Naive thymus-derived CD4-positive, alpha-beta T cell (primary cell): ENCODE measurements around the gene CDR2. TPM values are rescaled to one million over a fixed set of nuclear protein-coding genes. Genes with fewer than 3 reads are reported as not detected.
A peak's percentile ranks its signal among the peaks of the same experiment; 100 is the strongest.
"Not testable (repeated sequence)": the region's sequence is repeated elsewhere in the genome, so short reads cannot be mapped to it uniquely, and the experiment has no call there.

Experiments
- ATAC-seq: fragments of 150-1000 bp; cut with Tn5 transposase; 2 replicates; pipeline ENCODE4 v1.10.0; 2021; ENCODE audit warnings: mild to moderate bottlenecking, moderate library complexity
- CTCF ChIA-PET: fragments of 350-600 bp; sonication (Branson Sonifier 250); formaldehyde crosslinking; loops from one replicate; lab custom pipeline; 2021; ENCODE audit warnings: antibody characterized with exemption; lab: Charles Lee
- POLR2A ChIA-PET: fragments of 350-600 bp; sonication (Branson Sonifier 250); formaldehyde crosslinking; loops from one replicate; lab custom pipeline; 2021; ENCODE audit warnings: antibody characterized with exemption, inconsistent platforms; lab: Charles Lee
- DNase-seq, 9 donors: peaks; one replicate each; pipeline versions ENCODE4 v3.0.0 to v3.0.0-alpha.2; 2020 to 2022; ENCODE audit warnings: mixed read lengths in 1 of 9
- H3K27ac ChIP-seq: one replicate; pipeline ENCODE4 v1.7.0; 2013; ENCODE audit warnings: mild to moderate bottlenecking, low read depth, low read length, moderate library complexity
- H3K27me3 ChIP-seq, 2 donors: one replicate each; pipeline ENCODE4 v1.7.0; 2013; ENCODE audit warnings: low read length in 2 of 2, mild to moderate bottlenecking in 2 of 2, moderate library complexity in 2 of 2; ENCODE audit not compliant: control insufficient read depth in 2 of 2, insufficient read depth in 2 of 2
- H3K36me3 ChIP-seq, 3 experiments: 1 replicate in 2 of 3; 2 replicates in 1 of 3; pipeline ENCODE4 v1.7.0; 2013; ENCODE audit warnings: low read length in 3 of 3, mild to moderate bottlenecking in 3 of 3, moderate library complexity in 1 of 3; ENCODE audit not compliant: insufficient read depth in 3 of 3, control insufficient read depth in 2 of 3
- H3K4me1 ChIP-seq, 2 donors: one replicate each; pipeline ENCODE4 v1.7.0; 2013; ENCODE audit warnings: low read length in 2 of 2, mild to moderate bottlenecking in 2 of 2, moderate library complexity in 1 of 2; ENCODE audit not compliant: control insufficient read depth in 2 of 2, insufficient read depth in 2 of 2
- H3K4me3 ChIP-seq: 2 replicates; pipeline ENCODE4 v1.7.0; 2013; ENCODE audit warnings: mild to moderate bottlenecking, low read length
- H3K9me3 ChIP-seq, 3 experiments: 1 replicate in 2 of 3; 2 replicates in 1 of 3; pipeline ENCODE4 v1.7.0; 2013; ENCODE audit warnings: low read length in 3 of 3; ENCODE audit not compliant: control insufficient read depth in 2 of 3
- H3K27ac Mint-ChIP-seq, 9 donors: one replicate each; pipeline ENCODE4 v1.8.0; 2020 to 2022; ENCODE audit warnings: mixed read lengths in 9 of 9, mild to moderate bottlenecking in 8 of 9, moderate library complexity in 5 of 9, inconsistent platforms in 2 of 9
- H3K27me3 Mint-ChIP-seq, 5 donors: one replicate each; pipeline ENCODE4 v1.8.0; 2021 to 2022; ENCODE audit warnings: mixed read lengths in 5 of 5, mild to moderate bottlenecking in 1 of 5
- H3K36me3 Mint-ChIP-seq, 5 donors: one replicate each; pipeline ENCODE4 v1.8.0; 2020 to 2022; ENCODE audit warnings: mixed read lengths in 5 of 5, mild to moderate bottlenecking in 3 of 5, inconsistent platforms in 1 of 5
- H3K4me1 Mint-ChIP-seq, 7 donors: one replicate each; pipeline ENCODE4 v1.8.0; 2020 to 2022; ENCODE audit warnings: mixed read lengths in 7 of 7, mild to moderate bottlenecking in 3 of 7, inconsistent platforms in 1 of 7
- H3K4me3 Mint-ChIP-seq, 10 donors: one replicate each; pipeline ENCODE4 v1.8.0; 2020 to 2022; ENCODE audit warnings: mild to moderate bottlenecking in 10 of 10, mixed read lengths in 10 of 10, moderate library complexity in 6 of 10, inconsistent platforms in 2 of 10
- H3K9me3 Mint-ChIP-seq, 11 donors: one replicate each; pipeline ENCODE4 v1.8.0; 2020 to 2022; ENCODE audit warnings: mixed read lengths in 11 of 11, mild to moderate bottlenecking in 4 of 11, inconsistent platforms in 1 of 11, moderate library complexity in 1 of 11
- intact Hi-C, 2 donors: fragments of 100-400 bp; cut with micrococcal nuclease; formaldehyde crosslinking; loops; one replicate each; pipeline ENCODE4 v1.15.1; 2023
- polyA plus RNA-seq, 2 donors: library from polyadenylated mRNA; unstranded; fragments of 300-500 nt; fragmentation: Illumina TruSeq; gene quantifications; one replicate each; pipeline ENCODE4 v1.2.3, GENCODE V29; 2021
- total RNA-seq, 6 experiments: library from RNA in 5 of 6; stranded (reverse) in 5 of 6; gene quantifications; 1 replicate in 5 of 6; 2 replicates in 1 of 6; pipeline ENCODE4 v1.2.3 and lab custom pipeline; 2021 to 2026

The CDR2 gene
- total and polyA plus RNA-seq, 7 experiments from 2014 or later = 28.7 to 115 (median 66.0) TPM

GRCh38 chr16:22302776-22303363, 71.5 kb downstream of the CDR2 start:
- peaks cover 13 to 14% of the 10 kb centered on the region in 2 donors for H3K4me1 ChIP-seq
- no peaks in the 10 kb centered on the region for H3K27me3 ChIP-seq
- Mint-ChIP-seq H3K4me1 (peaks cover 32 to 61% (median 47%) of the 10 kb centered on the region in 7 donors), H3K9me3 (peaks cover 0 to 7% (median 0%) of the 10 kb centered on the region in 11 donors), H3K36me3 (peaks cover under 1 to 36% (median 16%) of the 10 kb centered on the region in 5 donors), H3K27me3 (peaks cover 0 to 5% (median 0%) of the 10 kb centered on the region in 5 donors), H3K4me3 (peak overlapping the region in 1 of 10 donors; percentile 7), H3K27ac (peak overlapping the region in 5 of 9 donors; percentile 28 to 74 (median 69))
- ATAC-seq = no peak
- intact Hi-C loops = no loop called here
- no peak for DNase-seq
- ChIA-PET CTCF (no interaction called here), POLR2A (interaction anchor here (0.6 kb wide), 1 partner anchor 108 kb away, joined by 3 read pairs; no protein-coding TSS in a partner anchor)
- no peaks in the 10 kb centered on the region for H3K9me3 ChIP-seq
- peaks cover 0 to 58% (median 12%) of the 10 kb centered on the region in 3 experiments for H3K36me3 ChIP-seq
- no peak overlapping the region for H3K4me3 ChIP-seq
- H3K27ac ChIP-seq = no peak overlapping the region

GRCh38 chr16:22301423-22301822, 73.0 kb downstream of the CDR2 start:
- Mint-ChIP-seq H3K4me1 (peaks cover 33 to 65% (median 54%) of the 10 kb centered on the region in 7 donors), H3K27ac (peak overlapping the region in 6 of 9 donors; percentile 29 to 100 (median 90)), H3K36me3 (peaks cover 0 to 36% (median 15%) of the 10 kb centered on the region in 5 donors), H3K9me3 (peaks cover 0 to 13% (median 0%) of the 10 kb centered on the region in 11 donors)
- H3K4me3 ChIP-seq, intact Hi-C loops, ATAC-seq, DNase-seq, H3K27me3 ChIP-seq, H3K9me3 ChIP-seq, H3K27me3 Mint-ChIP-seq, H3K4me3 Mint-ChIP-seq, H3K27ac ChIP-seq: not testable (repeated sequence)
- Histone ChIP-seq H3K36me3 (peaks cover 0 to 44% (median 4%) of the 10 kb centered on the region in 3 experiments), H3K4me1 (peaks cover 14% of the 10 kb centered on the region in 2 donors)
- ChIA-PET CTCF (interaction anchor here (1.5 kb wide), 1 partner anchor 109 kb away, joined by 6 read pairs; no protein-coding TSS in a partner anchor), POLR2A (interaction anchor here (7.9 kb wide), 1 partner anchor 109 kb away, joined by 167 read pairs; no protein-coding TSS in a partner anchor)

DNA sequence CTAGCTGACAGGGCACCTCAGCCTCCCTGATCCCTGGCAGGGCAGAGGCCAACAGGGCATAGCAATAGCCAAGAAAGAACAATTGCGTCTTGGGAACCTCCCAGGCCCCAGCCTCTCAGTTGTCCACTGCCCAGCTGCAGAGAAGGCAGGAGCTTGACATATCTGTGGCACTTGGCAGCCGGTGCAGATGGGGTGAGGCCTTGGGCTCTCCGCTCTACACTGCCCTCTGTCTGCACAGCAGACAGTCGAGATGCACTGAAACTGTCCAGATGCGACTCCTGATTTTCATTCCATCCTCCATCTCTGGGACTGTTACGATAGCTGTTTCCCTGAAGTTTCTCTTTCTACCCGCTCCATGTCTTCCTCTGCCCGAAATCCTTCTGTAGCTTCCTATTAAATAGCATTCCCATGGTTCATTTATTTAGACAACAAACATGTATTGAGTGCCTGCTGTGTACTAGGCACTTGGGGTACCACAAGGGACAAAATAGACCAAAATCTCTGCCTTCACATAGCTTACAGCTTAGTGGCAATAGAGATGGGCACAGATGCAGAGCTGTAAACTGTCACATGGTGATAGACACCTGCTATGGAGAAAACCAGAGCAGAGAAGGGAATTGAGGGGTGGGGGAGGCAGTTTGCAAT, 73.9 kb downstream of the CDR2 start:
- peak overlapping the region in 8 of 9 donors; percentile 17 to 100 (median 90) for H3K27ac Mint-ChIP-seq
- H3K4me3 Mint-ChIP-seq = peak overlapping the region; percentile 28 to 69 (median 49)
- Histone ChIP-seq H3K27me3 (no peaks in the 10 kb centered on the region), H3K9me3 (no peaks in the 10 kb centered on the region), H3K4me3 (no peak overlapping the region), H3K36me3 (peaks cover 0 to 35% (median 2%) of the 10 kb centered on the region in 3 experiments), H3K27ac (peak overlapping the region; percentile 99), H3K4me1 (peaks cover 14 to 18% of the 10 kb centered on the region in 2 donors)
- CTCF ChIA-PET = interaction anchor here (0.7 to 1.8 kb wide), 6 partner anchors 94 to 298 kb away, joined by 3 to 6 read pairs (median 4); partner anchors contain the start of gene EEF2K
- POLR2A ChIA-PET = interaction anchor here (0.7 to 7.9 kb wide), 3 partner anchors 75 to 108 kb away, joined by 3 to 167 read pairs (median 4); partner anchors contain the start of gene EEF2K
- H3K36me3 Mint-ChIP-seq = peaks cover 0 to 33% (median 15%) of the 10 kb centered on the region in 5 donors
- DNase-seq = peak in 7 of 9 donors; percentile 27 to 51 (median 43)
- intact Hi-C loops = no loop called here
- ATAC-seq = no peak
- peaks cover 0 to 17% (median 0%) of the 10 kb centered on the region in 11 donors for H3K9me3 Mint-ChIP-seq
- peaks cover 0 to 8% (median 0%) of the 10 kb centered on the region in 5 donors for H3K27me3 Mint-ChIP-seq
- peaks cover 36 to 71% (median 60%) of the 10 kb centered on the region in 7 donors for H3K4me1 Mint-ChIP-seq

GRCh38 chr16:22299036-22299435, 75.4 kb downstream of the CDR2 start:
- Histone ChIP-seq H3K4me3 (peak overlapping the region; percentile 66), H3K27ac (peak overlapping the region; percentile 99), H3K4me1 (peaks cover 14 to 18% of the 10 kb centered on the region in 2 donors), H3K36me3 (peaks cover 0 to 20% (median 0%) of the 10 kb centered on the region in 3 experiments), H3K9me3 (no peaks in the 10 kb centered on the region), H3K27me3 (no peaks in the 10 kb centered on the region)
- H3K4me1 Mint-ChIP-seq = peaks cover 36 to 61% (median 57%) of the 10 kb centered on the region in 7 donors
- peak overlapping the region; percentile 95 to 100 (median 99) for H3K27ac Mint-ChIP-seq
- ChIA-PET CTCF (interaction anchor here (1.0 to 3.5 kb wide), 5 partner anchors 90 to 297 kb away, joined by 4 to 21 read pairs (median 7); no protein-coding TSS in a partner anchor), POLR2A (interaction anchor here (1.0 to 7.9 kb wide), 4 partner anchors 93 to 292 kb away, joined by 3 to 167 read pairs (median 10); partner anchors contain the start of genes EEF2K and MOSMO)
- DNase-seq (no peak), ATAC-seq (no peak)
- peak overlapping the region; percentile 90 to 98 (median 95) for H3K4me3 Mint-ChIP-seq
- peaks cover 0 to 17% (median 0%) of the 10 kb centered on the region in 11 donors for H3K9me3 Mint-ChIP-seq
- H3K27me3 Mint-ChIP-seq = peaks cover 0 to 8% (median 0%) of the 10 kb centered on the region in 5 donors
- intact Hi-C loops = loop anchor here (5.0 to 10.0 kb wide), 2 partner anchors 794 to 1557 kb away; partner anchors contain the start of gene THUMPD1 (in 1 of the 2)
- peaks cover 0 to 23% (median 9%) of the 10 kb centered on the region in 5 donors for H3K36me3 Mint-ChIP-seq

- peaks cover 0 to 19% (median 6%) of the 10 kb centered on the region in 5 donors for H3K36me3 Mint-ChIP-seq
- no peaks in the 10 kb centered on the region for H3K27me3 ChIP-seq
- peak overlapping the region; percentile 66 for H3K4me3 ChIP-seq
- intact Hi-C loops = loop anchor here (1.0 to 10.0 kb wide), 16 partner anchors 57 to 1556 kb away; partner anchors contain the start of genes EEF2K (in 2 of the 2), PDZD9 (in 2 of the 2), UQCRC2 (in 2 of the 2) and CDR2 (in 1 of the 2)
- peaks cover 0 to 14% (median 0%) of the 10 kb centered on the region in 3 experiments for H3K36me3 ChIP-seq
- H3K9me3 Mint-ChIP-seq = peaks cover 0 to 17% (median 0%) of the 10 kb centered on the region in 11 donors
- CTCF ChIA-PET = interaction anchor here (1.0 to 3.5 kb wide), 7 partner anchors 89 to 296 kb away, joined by 4 to 21 read pairs (median 10); partner anchors contain the start of gene EEF2K
- H3K4me3 Mint-ChIP-seq = peak overlapping the region; percentile 90 to 98 (median 95)
- DNase-seq = peak; percentile 49 to 93 (median 86)
- no peaks in the 10 kb centered on the region for H3K9me3 ChIP-seq
- peaks cover 33 to 57% (median 54%) of the 10 kb centered on the region in 7 donors for H3K4me1 Mint-ChIP-seq
- peak overlapping the region; percentile 99 for H3K27ac ChIP-seq
- peaks cover 14 to 18% of the 10 kb centered on the region in 2 donors for H3K4me1 ChIP-seq
- H3K27ac Mint-ChIP-seq = peak overlapping the region; percentile 95 to 100 (median 99)
- ATAC-seq = peak; percentile 61
- POLR2A ChIA-PET = interaction anchor here (0.7 to 7.9 kb wide), 7 partner anchors 10 to 291 kb away, joined by 3 to 167 read pairs (median 5); partner anchors contain the start of genes EEF2K and MOSMO
- peaks cover 0 to 8% (median 0%) of the 10 kb centered on the region in 5 donors for H3K27me3 Mint-ChIP-seq
Measured at GRCh38 chr16:22297871-22298733, 76.3 kb downstream of the CDR2 start.
